GM18520 (cell line): ENCODE results near the gene CASQ2.

Experiments
- ATAC-seq: cut with Tn5 transposase; IDR thresholded peaks from one replicate; pipeline ENCODE4 v1.9.1; 2021; ENCODE audit not compliant: unreplicated experiment

CASQ2 gene

GRCh38 chr1:115732316-115732715 is 36.2 kb downstream of the CASQ2 start:
- ATAC-seq: no peak

- ATAC-seq: no peak
Observed at GRCh38 chr1:115729756-115730155, 38.8 kb downstream of the CASQ2 start.

GRCh38 chr1:115728341-115728740 is 40.2 kb downstream of the CASQ2 start:
- no peak for ATAC-seq

DNA sequence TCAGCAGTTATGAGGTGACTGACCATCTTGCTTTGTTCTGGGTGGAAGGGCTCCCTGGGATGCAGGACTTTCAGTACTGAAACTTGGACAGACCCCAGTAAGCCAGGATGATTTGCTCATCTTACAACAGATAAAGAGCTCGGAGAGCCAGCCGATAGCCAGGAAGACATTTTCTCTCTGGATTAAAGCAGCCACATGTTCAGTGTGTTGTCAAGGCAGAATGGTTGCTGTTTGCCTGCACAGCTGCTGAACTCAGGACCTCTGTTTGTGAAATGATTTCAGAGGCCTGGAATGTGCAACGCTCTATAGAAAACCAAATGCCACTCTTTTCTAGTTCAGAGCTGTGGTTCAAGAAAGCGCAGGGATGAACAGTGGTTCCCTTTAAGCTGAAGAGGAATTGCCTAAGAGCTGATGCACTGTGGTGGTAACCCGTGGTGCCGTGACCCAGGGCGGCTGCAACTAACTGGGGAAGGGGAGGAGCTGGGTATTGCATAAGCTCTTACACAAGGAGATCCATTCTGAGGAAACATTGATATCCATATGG is 40.7 kb downstream of the CASQ2 start:
- no peak for ATAC-seq

- no peak for ATAC-seq
Observed at GRCh38 chr1:115726570-115726969, 41.9 kb downstream of the CASQ2 start.

DNA sequence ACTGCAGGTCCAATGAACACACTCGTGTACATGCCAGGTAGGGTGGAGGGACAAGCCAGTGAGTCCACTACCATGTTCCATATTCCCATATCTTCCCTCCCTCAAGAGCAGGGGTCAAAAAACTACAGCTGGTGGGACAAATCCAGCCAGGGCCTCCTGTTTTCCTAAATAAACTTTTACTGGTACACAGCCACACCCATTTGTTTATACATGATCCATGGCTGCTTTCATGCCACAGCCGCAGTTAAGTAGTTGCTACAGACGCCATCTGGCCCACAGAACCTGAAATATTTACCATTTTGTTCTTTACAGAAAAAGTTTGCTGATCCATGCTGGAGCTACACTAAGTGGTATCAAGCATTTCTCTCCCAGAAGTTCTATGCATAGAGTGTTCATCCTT is 42.4 kb downstream of the CASQ2 start:
- ATAC-seq: no peak

DNA sequence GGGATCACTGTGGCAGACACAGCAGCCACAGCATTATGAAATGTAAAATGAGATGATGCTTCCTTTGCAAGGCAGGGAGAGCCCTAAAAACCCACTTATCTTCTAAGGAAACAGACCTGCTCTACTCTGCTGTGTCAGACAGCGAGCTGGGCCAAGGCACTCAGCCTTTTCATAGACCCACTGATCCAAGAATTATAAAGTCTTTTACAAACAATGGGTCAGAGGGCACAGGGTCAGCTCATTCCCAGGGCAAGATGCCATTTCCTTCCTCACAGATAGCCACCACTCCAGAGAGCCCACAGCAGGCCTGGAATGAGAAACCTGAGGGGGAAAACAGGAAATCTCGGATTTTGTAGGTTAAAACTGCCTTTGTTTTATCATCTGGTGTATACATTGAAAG is 42.9 kb downstream of the CASQ2 start:
- ATAC-seq: no peak

DNA sequence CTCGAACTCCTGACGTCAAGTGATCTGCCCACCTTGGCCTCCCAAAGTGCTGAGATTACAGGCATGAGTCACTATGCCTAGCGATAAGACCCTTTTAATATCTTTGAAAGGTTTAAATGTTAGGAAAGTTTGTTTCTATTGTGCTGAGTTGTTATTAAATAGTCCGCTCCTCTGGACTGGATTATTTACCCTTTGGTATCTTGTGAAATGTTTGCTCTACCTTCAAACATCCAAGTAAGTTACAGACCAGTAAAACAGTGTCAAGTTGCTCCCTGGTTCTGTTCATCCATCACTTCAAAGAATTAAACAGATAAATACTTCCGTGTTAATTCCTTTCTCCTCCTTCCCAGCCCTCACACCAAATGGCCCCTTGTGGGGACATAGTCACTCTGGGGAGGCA is 44.8 kb downstream of the CASQ2 start:
- ATAC-seq: no peak

GRCh38 chr1:115722221-115722620 is 46.3 kb downstream of the CASQ2 start:
- no peak for ATAC-seq

DNA sequence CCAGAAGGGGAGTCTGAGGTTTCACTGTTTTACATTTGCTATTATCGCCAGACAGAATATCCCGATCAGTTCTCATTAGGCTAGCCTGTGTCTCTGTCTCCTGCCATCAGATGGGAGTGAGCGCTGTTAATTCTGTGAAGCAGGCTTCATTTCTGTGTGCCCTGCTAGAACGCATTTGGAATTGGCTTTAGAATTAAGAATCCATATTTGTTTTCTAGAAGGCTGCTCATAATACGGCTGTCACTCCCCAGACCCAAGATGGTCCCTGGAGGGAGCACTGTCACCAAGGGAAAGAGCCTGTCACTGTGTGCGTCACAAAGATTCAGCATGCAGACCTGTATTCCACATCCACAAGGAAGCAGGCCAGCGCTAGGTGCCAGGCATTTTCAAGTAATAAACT is 49.2 kb downstream of the CASQ2 start:
- no peak for ATAC-seq

- ATAC-seq: no peak
Observed at GRCh38 chr1:115718011-115718754, 50.3 kb downstream of the CASQ2 start.

DNA sequence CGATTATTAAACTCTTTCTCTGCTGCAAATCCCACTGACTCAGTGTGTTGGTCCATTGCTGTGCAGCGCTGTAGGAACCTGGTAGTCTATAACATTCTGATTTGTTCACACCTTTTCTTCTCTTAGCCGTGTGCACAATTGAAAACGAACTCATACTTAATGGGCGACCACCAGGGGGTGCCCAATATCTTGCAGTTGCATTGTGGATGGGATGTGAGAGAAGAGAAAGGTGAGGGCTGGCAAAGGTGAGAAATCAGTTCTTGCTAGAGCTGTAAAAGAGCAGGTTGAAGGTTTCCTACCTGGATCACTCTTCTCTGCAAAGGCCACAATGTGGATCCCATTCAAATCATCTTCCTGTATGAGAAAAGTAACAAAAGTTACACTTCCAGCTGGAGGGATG is 51.0 kb downstream of the CASQ2 start:
- ATAC-seq: no peak

DNA sequence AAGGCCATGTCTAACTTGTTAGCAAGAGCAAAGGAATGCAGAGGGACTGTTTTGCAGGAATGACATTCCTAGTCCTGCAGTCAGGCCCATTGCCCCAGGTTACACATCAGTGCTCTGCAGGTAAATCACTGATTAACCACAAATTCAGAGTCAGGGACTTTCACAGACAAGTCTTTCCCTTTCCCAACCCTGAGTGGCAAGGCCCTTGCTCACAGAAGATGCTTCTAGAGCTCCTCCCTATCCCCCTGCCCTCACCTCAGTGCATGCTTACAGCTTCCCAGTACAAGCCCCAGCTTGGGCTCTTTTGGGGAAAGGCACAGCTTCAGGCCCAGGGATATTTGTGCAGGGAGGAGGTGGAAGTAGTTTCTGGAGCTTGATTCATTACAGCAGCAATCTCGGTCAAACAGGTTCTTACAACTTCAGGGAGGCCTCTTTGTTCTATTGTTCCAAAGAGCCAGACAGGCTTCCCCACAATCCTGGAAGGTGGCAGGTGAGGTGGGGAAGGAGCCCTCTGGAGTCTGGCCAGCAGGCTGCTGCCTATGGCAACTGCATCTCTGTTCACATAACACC is 53.9 kb downstream of the CASQ2 start:
- ATAC-seq: no peak

DNA sequence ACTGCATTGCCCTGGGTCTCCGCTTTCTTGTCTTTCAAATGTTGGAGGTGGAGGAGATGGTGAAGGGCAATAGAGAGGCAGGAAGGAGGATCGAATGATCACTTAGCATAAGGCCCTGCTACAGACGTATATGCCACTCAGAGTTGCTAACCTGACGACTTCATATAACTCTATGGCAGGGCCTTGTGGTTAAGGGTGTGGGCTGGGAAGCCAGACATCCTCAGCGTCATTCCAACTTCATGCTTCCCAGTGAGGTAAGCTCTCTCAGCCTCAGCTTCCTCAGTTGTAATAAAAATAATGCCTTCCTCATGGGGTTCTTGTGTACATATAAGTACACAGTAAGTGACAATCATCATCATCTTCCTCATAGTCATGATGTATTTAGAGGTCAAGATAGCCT is 54.6 kb downstream of the CASQ2 start:
- ATAC-seq: no peak

GRCh38 chr1:115712911-115713609 is 55.5 kb downstream of the CASQ2 start:
- no peak for ATAC-seq

- ATAC-seq: no peak
Observed at GRCh38 chr1:115710859-115711624, 57.5 kb downstream of the CASQ2 start.

DNA sequence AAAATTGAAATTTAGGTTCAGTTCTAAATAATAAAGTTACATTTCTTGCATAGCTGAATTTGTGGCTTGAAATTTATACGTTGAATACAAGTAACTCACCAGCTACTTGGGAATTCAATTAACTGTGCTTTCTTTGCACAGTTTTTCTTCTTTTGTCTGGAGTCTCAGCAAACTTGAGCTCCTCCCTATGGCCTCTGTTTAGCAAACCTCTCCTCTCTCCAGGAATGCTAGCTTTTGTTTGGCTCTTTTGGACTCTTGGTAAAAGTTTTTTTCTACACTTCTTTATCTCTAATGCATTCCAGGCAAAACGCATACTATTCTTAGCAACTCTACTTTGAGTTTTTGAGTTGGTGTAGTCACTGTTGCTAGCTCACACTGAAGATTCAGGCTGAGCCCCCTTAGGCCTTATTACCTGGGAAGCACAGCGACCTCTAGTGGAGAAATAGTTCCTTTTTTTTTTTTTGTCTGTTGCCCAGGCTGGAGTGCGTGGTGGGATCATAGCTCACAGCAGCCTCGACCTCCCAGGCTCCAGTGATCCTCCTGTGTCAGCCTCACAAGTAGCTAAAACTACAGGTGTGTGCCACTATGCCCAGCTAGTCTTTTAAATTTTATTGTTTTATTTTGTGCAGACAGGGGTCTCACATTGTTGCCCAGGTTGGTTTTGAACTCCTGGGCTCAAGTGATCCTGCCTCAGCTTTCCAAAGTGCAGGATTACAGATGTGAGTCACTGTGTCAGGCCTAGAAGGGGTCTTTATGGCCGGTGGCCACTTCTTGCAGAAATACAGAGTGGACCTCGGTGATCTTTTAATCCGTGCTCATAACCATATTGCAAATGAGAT is 61.7 kb downstream of the CASQ2 start:
- ATAC-seq: no peak

- ATAC-seq: no peak
Observed at GRCh38 chr1:115705963-115706362, 62.6 kb downstream of the CASQ2 start.

GRCh38 chr1:115705085-115705951 is 63.2 kb downstream of the CASQ2 start:
- ATAC-seq: no peak
